GM23338 (cell line): ENCODE data around the gene FUT4. TPM values are rescaled to one million over a fixed set of nuclear protein-coding genes. Genes with fewer than 3 reads are reported as not detected.

Experiments
- EZH2 ChIP-seq: fragments of 200-600 bp; sonication (generic); IDR thresholded peaks from one replicate; pipeline ENCODE4 v1.8.0; 2017; ENCODE audit warnings: antibody characterized with exemption, mild to moderate bottlenecking, low read depth; ENCODE audit not compliant: unreplicated experiment
- EZH2phosphoT487 ChIP-seq: fragments of 200-600 bp; sonication (generic); IDR thresholded peaks from one replicate; pipeline ENCODE4 v1.8.1; 2018; ENCODE audit warnings: antibody characterized with exemption; ENCODE audit not compliant: unreplicated experiment
- NANOG ChIP-seq: IDR thresholded peaks from 2 replicates; pipeline ENCODE4 v1.6.1; 2016; ENCODE audit warnings: antibody characterized with exemption, borderline replicate concordance
- STAT1 ChIP-seq: IDR thresholded peaks from one replicate; pipeline ENCODE4 v1.6.1; 2016; ENCODE audit warnings: antibody characterized with exemption; ENCODE audit not compliant: unreplicated experiment
- ZNF114 ChIP-seq: fragments of 250-450 bp; sonication (Bioruptor Pico); IDR thresholded peaks from 2 replicates; pipeline ENCODE4 v1.5.0; 2020; ENCODE audit warnings: mild to moderate bottlenecking, moderate library complexity
- polyA plus RNA-seq: library from polyadenylated mRNA; unstranded; fragments of >200 nt; fragmentation: Nextera tagmentation; extraction: Ambion mirVana; gene quantifications from 2 replicates; pipeline ENCODE4 v1.2.1, GENCODE V29; 2016
- total RNA-seq: library from RNA; depleted of rRNA; stranded (reverse); fragments of >200 nt; shearing (Covaris generic); gene quantifications from 2 replicates; pipeline ENCODE4 v1.2.3, GENCODE V29; 2014
- TF ChIP-seq, protein P1 (sequence below): fragments of 250-450 bp; sonication (Bioruptor Pico); IDR thresholded peaks from 2 replicates; pipeline ENCODE4 v1.5.0; 2020; ENCODE audit warnings: mild to moderate bottlenecking, moderate library complexity
- TF ChIP-seq, protein P2 (sequence below), 2 experiments: fragments of 200-600 bp in 1 of 2; sonication (generic) in 1 of 2; conservative IDR thresholded peaks; 2 replicates each; pipeline versions ENCODE4 v1.5.1 to v1.6.1; 2016 to 2017; ENCODE audit warnings: antibody characterized with exemption in 2 of 2, low read depth in 2 of 2, mild to moderate bottlenecking in 2 of 2, moderate library complexity in 1 of 2
- TF ChIP-seq, protein P3 (sequence below): IDR thresholded peaks from 2 replicates; pipeline ENCODE4 v1.6.1; 2016; ENCODE audit warnings: antibody characterized with exemption

Gene FUT4
- total and polyA plus RNA-seq, 2 experiments from 2014 or later, result 2.4 to 7.4 TPM

DNA sequence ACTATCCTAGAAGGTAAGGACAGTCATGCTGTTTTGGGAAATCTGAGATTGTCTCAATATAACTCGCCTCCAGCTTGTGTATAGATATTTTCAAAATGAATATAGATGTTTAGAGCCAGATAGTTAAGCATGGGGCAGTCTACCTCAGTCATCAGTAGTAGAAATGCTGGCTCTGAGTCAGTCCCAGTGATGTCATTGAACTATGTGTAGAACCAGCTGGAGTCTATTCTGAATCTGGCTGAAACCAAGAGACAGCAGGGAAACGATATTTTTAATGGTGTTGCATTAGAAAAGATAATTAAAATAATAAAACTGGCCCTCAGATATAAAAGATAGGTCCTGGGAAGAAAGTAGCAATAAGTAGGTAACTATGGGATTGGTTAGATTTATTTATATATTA lies 49.3 kb downstream of the FUT4 start (continued):
- TF ChIP-seq, protein P1, sequence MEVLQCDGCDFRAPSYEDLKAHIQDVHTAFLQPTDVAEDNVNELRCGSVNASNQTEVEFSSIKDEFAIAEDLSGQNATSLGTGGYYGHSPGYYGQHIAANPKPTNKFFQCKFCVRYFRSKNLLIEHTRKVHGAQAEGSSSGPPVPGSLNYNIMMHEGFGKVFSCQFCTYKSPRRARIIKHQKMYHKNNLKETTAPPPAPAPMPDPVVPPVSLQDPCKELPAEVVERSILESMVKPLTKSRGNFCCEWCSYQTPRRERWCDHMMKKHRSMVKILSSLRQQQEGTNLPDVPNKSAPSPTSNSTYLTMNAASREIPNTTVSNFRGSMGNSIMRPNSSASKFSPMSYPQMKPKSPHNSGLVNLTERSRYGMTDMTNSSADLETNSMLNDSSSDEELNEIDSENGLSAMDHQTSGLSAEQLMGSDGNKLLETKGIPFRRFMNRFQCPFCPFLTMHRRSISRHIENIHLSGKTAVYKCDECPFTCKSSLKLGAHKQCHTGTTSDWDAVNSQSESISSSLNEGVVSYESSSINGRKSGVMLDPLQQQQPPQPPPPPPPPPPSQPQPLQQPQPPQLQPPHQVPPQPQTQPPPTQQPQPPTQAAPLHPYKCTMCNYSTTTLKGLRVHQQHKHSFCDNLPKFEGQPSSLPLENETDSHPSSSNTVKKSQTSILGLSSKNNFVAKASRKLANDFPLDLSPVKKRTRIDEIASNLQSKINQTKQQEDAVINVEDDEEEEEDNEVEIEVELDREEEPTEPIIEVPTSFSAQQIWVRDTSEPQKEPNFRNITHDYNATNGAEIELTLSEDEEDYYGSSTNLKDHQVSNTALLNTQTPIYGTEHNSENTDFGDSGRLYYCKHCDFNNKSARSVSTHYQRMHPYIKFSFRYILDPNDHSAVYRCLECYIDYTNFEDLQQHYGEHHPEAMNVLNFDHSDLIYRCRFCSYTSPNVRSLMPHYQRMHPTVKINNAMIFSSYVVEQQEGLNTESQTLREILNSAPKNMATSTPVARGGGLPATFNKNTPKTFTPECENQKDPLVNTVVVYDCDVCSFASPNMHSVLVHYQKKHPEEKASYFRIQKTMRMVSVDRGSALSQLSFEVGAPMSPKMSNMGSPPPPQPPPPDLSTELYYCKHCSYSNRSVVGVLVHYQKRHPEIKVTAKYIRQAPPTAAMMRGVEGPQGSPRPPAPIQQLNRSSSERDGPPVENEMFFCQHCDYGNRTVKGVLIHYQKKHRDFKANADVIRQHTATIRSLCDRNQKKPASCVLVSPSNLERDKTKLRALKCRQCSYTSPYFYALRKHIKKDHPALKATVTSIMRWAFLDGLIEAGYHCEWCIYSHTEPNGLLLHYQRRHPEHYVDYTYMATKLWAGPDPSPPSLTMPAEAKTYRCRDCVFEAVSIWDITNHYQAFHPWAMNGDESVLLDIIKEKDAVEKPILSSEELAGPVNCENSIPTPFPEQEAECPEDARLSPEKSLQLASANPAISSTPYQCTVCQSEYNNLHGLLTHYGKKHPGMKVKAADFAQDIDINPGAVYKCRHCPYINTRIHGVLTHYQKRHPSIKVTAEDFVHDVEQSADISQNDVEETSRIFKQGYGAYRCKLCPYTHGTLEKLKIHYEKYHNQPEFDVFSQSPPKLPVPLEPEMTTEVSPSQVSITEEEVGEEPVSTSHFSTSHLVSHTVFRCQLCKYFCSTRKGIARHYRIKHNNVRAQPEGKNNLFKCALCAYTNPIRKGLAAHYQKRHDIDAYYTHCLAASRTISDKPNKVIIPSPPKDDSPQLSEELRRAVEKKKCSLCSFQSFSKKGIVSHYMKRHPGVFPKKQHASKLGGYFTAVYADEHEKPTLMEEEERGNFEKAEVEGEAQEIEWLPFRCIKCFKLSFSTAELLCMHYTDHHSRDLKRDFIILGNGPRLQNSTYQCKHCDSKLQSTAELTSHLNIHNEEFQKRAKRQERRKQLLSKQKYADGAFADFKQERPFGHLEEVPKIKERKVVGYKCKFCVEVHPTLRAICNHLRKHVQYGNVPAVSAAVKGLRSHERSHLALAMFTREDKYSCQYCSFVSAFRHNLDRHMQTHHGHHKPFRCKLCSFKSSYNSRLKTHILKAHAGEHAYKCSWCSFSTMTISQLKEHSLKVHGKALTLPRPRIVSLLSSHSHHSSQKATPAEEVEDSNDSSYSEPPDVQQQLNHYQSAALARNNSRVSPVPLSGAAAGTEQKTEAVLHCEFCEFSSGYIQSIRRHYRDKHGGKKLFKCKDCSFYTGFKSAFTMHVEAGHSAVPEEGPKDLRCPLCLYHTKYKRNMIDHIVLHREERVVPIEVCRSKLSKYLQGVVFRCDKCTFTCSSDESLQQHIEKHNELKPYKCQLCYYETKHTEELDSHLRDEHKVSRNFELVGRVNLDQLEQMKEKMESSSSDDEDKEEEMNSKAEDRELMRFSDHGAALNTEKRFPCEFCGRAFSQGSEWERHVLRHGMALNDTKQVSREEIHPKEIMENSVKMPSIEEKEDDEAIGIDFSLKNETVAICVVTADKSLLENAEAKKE (CRISPR knock-in tag), result no peak
- TF ChIP-seq ZNF114 (no peak), EZH2 (no peak), STAT1 (no peak), EZH2phosphoT487 (no peak), NANOG (no peak)
- TF ChIP-seq, protein P2, sequence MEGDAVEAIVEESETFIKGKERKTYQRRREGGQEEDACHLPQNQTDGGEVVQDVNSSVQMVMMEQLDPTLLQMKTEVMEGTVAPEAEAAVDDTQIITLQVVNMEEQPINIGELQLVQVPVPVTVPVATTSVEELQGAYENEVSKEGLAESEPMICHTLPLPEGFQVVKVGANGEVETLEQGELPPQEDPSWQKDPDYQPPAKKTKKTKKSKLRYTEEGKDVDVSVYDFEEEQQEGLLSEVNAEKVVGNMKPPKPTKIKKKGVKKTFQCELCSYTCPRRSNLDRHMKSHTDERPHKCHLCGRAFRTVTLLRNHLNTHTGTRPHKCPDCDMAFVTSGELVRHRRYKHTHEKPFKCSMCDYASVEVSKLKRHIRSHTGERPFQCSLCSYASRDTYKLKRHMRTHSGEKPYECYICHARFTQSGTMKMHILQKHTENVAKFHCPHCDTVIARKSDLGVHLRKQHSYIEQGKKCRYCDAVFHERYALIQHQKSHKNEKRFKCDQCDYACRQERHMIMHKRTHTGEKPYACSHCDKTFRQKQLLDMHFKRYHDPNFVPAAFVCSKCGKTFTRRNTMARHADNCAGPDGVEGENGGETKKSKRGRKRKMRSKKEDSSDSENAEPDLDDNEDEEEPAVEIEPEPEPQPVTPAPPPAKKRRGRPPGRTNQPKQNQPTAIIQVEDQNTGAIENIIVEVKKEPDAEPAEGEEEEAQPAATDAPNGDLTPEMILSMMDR (conservative IDR thresholded peaks at IDR 0.05; ENCODE audit: low read depth in 2 of 2), result no peak
- TF ChIP-seq, protein P3, sequence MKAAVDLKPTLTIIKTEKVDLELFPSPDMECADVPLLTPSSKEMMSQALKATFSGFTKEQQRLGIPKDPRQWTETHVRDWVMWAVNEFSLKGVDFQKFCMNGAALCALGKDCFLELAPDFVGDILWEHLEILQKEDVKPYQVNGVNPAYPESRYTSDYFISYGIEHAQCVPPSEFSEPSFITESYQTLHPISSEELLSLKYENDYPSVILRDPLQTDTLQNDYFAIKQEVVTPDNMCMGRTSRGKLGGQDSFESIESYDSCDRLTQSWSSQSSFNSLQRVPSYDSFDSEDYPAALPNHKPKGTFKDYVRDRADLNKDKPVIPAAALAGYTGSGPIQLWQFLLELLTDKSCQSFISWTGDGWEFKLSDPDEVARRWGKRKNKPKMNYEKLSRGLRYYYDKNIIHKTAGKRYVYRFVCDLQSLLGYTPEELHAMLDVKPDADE, result no peak
